ENCODE data around the gene WDR5B. TPM values are rescaled to one million over a fixed set of nuclear protein-coding genes. Genes with fewer than 3 reads are reported as not detected.

The WDR5B gene
- total and polyA plus RNA-seq, 4 donors: 1.8 to 3.7 (median 2.0) TPM

- H3K27me3 ChIP-seq (ENCODE audit: control insufficient read depth in 4 of 4, insufficient read depth in 4 of 4, low read length in 3 of 4): no peaks in the 10 kb centered on the region
- H3K27ac ChIP-seq (ENCODE audit: low read depth in 1 of 2, low read length in 2 of 2): peak overlapping the region; percentile 61 to 77
- H3K4me3 ChIP-seq (ENCODE audit: low read depth in 1 of 3, low read length in 3 of 3): peak overlapping the region in 1 of 3 donors; percentile 18
- peaks cover 2 to 24% (median 6%) of the 10 kb centered on the region in 4 donors for H3K36me3 ChIP-seq (ENCODE audit: control insufficient read depth in 4 of 4, insufficient read depth in 3 of 4, low read depth in 1 of 4, low read length in 3 of 4)
- TF ChIP-seq GABPA (IDR thresholded peaks at IDR 0.05 in 1 of 2, conservative IDR thresholded peaks at IDR 0.05 in 1 of 2): no peak
- peak; percentile 68 for TF ChIP-seq SP1 (IDR thresholded peaks at IDR 0.05)
- peak; percentile 61 for TF ChIP-seq ZBTB33 (IDR thresholded peaks at IDR 0.05)
- peak; percentile 40 to 52 for TF ChIP-seq RXRA (IDR thresholded peaks at IDR 0.05)
- peak; percentile 90 to 92 for TF ChIP-seq HNF4A (conservative IDR thresholded peaks at IDR 0.05)
- TF ChIP-seq NR2F2 (IDR thresholded peaks at IDR 0.05): no peak
- peak; percentile 55 to 76 for TF ChIP-seq JUND (IDR thresholded peaks at IDR 0.05)
- TF ChIP-seq, protein P1, sequence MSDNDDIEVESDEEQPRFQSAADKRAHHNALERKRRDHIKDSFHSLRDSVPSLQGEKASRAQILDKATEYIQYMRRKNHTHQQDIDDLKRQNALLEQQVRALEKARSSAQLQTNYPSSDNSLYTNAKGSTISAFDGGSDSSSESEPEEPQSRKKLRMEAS (IDR thresholded peaks at IDR 0.05): peak; percentile 47
- TF ChIP-seq TAF1 (conservative IDR thresholded peaks at IDR 0.05): no peak
- TF ChIP-seq HNF4G (IDR thresholded peaks at IDR 0.05): peak; percentile 67
- TF ChIP-seq, protein P2, sequence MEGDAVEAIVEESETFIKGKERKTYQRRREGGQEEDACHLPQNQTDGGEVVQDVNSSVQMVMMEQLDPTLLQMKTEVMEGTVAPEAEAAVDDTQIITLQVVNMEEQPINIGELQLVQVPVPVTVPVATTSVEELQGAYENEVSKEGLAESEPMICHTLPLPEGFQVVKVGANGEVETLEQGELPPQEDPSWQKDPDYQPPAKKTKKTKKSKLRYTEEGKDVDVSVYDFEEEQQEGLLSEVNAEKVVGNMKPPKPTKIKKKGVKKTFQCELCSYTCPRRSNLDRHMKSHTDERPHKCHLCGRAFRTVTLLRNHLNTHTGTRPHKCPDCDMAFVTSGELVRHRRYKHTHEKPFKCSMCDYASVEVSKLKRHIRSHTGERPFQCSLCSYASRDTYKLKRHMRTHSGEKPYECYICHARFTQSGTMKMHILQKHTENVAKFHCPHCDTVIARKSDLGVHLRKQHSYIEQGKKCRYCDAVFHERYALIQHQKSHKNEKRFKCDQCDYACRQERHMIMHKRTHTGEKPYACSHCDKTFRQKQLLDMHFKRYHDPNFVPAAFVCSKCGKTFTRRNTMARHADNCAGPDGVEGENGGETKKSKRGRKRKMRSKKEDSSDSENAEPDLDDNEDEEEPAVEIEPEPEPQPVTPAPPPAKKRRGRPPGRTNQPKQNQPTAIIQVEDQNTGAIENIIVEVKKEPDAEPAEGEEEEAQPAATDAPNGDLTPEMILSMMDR (IDR thresholded peaks at IDR 0.05; ENCODE audit: low read depth, low read length, missing input control): no peak
- TF ChIP-seq, protein P3, sequence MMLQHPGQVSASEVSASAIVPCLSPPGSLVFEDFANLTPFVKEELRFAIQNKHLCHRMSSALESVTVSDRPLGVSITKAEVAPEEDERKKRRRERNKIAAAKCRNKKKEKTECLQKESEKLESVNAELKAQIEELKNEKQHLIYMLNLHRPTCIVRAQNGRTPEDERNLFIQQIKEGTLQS (IDR thresholded peaks at IDR 0.05): peak; percentile 39
- TF ChIP-seq YY1 (IDR thresholded peaks at IDR 0.05): peak; percentile 39
- TF ChIP-seq RAD21 (IDR thresholded peaks at IDR 0.05): peak; percentile 23 to 29
- TF ChIP-seq FOXA2 (IDR thresholded peaks at IDR 0.05): peak; percentile 50
- TF ChIP-seq EGR1 (IDR thresholded peaks at IDR 0.05; ENCODE audit: low read depth in 2 of 2): no peak
- no peak for TF ChIP-seq FOXA1 (IDR thresholded peaks at IDR 0.05)
- TF ChIP-seq, protein P4, sequence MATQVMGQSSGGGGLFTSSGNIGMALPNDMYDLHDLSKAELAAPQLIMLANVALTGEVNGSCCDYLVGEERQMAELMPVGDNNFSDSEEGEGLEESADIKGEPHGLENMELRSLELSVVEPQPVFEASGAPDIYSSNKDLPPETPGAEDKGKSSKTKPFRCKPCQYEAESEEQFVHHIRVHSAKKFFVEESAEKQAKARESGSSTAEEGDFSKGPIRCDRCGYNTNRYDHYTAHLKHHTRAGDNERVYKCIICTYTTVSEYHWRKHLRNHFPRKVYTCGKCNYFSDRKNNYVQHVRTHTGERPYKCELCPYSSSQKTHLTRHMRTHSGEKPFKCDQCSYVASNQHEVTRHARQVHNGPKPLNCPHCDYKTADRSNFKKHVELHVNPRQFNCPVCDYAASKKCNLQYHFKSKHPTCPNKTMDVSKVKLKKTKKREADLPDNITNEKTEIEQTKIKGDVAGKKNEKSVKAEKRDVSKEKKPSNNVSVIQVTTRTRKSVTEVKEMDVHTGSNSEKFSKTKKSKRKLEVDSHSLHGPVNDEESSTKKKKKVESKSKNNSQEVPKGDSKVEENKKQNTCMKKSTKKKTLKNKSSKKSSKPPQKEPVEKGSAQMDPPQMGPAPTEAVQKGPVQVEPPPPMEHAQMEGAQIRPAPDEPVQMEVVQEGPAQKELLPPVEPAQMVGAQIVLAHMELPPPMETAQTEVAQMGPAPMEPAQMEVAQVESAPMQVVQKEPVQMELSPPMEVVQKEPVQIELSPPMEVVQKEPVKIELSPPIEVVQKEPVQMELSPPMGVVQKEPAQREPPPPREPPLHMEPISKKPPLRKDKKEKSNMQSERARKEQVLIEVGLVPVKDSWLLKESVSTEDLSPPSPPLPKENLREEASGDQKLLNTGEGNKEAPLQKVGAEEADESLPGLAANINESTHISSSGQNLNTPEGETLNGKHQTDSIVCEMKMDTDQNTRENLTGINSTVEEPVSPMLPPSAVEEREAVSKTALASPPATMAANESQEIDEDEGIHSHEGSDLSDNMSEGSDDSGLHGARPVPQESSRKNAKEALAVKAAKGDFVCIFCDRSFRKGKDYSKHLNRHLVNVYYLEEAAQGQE (IDR thresholded peaks at IDR 0.05): peak; percentile 53
- DNase-seq (ENCODE audit: low spot score): no peak
- peaks cover 9 to 49% (median 37%) of the 10 kb centered on the region in 4 donors for H3K4me1 ChIP-seq (ENCODE audit: control insufficient read depth in 4 of 4, insufficient read depth in 4 of 4, low read length in 3 of 4)
- H3K9ac ChIP-seq (ENCODE audit: low read depth in 1 of 2, low read length in 2 of 2): peak overlapping the region in 1 of 2 donors; percentile 54
- H3K9me3 ChIP-seq (ENCODE audit: control insufficient read depth in 4 of 4, low read length in 3 of 4): no peaks in the 10 kb centered on the region
These were observed 40.2 kb upstream of the WDR5B start for GRCh38 chr3:122456074-122456473.
